HEK293 (cell line): ENCODE results near the gene FOXL2.

Source experiments
- ELK4 ChIP-seq: IDR thresholded peaks from 2 replicates; pipeline ENCODE4 v1.6.1; 2011; ENCODE audit warnings: mild to moderate bottlenecking, low read depth, low read length, borderline replicate concordance
- ZNF138 ChIP-seq: fragments of 450-650 bp; formaldehyde crosslinking; IDR thresholded peaks from 2 replicates; pipeline ENCODE4 v1.5.1; 2016; ENCODE audit warnings: missing biosample characterization, missing genetic modification characterization, borderline replicate concordance

GRCh38 chr3:138901567-138901966 is 45.4 kb downstream of the FOXL2 start:
- TF ChIP-seq ZNF138 (tag by site-specific recombination) (no peak), ELK4 (no peak)
